GM04503 (cell line): Measurements from ENCODE around the gene TRIM50.
"Not testable (repeated sequence)": the region's sequence is repeated elsewhere in the genome, so short reads cannot be mapped to it uniquely, and the experiment has no call there.

Source experiments
- DNase-seq: peaks from one replicate; pipeline ENCODE4 v3.0.0-alpha.2; 2012; ENCODE audit warnings: low read depth

The TRIM50 gene

DNA sequence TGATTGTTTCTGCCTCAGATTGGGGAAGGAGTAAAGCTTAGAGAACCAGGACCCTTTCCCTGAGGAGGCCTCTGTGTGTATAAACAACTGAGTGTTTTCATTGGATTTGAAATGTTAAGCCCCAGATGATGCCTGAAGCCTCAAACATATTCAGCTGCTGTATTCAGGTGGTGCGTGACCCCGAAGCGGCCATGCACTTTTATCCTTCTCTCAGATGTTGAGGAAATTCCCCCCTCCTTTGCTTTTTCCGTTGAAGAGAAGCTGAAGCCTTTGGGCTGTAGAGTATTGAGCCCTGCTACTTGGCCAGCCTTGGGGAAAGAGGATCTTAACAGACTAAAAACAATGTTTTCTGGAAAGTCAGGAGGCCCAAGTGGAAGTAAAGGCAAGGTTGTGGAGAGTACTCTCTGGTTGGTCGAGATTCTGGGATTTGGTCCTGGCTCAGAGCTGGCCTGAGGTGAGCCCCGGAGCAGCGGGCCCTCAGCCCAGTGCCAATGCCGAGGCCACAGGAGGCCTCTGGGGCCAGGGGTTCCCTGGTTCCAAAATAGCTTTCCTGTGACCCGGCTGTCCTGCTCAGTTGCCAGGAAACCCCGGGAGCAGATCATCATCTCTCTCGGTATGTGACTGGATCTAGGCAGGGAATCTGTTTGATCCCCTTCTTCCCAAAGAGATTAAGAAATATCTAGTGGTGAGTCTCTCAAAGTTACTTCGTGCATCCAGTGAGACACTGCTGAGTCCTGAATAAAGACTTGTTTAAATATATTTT, 22.6 kb upstream of the TRIM50 start:
- DNase-seq, result no peak

DNA sequence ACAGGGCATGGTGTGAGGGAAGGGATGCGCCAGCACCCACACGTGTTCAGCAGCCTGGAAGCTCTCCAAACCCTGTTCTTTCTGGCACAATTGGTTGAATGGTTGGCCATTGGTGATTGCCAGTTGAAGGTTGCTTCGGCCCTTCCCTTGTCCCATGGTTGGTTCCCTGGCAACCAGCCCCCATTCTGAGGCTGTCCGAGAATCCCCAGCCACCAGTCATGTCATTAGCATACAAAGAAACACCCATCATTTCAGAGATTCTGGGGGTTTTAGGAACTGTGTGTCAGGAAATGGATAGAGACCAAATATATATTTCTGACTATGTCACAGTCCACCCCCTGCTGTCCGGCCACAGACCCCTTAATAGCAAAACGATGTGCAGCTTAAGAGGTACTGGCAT, 21.9 kb upstream of the TRIM50 start:
- DNase-seq, result no peak

DNA sequence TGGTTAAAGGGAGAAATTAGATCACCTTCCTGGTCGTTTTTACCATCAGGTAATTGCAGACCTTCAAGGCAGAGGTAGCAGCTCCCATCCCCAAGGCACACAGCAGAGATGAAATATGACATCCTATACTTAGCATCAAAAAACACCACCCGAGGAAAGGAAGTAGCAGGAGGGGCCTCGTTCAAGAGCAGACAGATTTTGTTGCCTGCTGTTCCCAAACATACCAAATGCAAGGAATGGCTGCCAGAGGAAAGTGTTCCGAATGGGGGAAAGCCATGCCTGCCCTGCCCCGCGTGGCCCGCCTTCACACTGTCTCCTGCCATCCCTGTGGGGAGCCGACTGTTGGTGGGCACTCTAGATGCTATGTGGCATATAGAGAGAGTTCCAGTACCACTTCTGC, 18.1 kb upstream of the TRIM50 start:
- DNase-seq, result no peak

DNA sequence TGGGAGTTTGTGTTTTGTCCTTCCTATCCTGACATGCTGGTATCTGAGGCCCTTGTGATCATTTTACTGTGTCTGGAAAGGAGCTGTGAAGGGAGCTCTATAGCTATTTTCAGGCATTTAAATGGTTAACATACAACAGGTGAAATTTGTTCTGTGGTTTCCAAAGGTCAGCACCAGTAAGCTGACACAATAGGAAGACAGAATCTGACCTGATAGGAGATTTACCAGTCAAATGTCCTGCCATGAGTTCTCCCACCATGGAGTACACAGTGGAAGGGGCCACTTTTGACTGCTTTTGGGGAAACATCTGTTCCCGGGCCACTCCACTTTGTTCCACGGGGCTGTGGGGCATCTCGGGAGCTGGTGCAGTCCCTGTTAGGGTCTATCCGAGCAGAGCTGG, 17.7 kb upstream of the TRIM50 start:
- DNase-seq, result no peak

DNA sequence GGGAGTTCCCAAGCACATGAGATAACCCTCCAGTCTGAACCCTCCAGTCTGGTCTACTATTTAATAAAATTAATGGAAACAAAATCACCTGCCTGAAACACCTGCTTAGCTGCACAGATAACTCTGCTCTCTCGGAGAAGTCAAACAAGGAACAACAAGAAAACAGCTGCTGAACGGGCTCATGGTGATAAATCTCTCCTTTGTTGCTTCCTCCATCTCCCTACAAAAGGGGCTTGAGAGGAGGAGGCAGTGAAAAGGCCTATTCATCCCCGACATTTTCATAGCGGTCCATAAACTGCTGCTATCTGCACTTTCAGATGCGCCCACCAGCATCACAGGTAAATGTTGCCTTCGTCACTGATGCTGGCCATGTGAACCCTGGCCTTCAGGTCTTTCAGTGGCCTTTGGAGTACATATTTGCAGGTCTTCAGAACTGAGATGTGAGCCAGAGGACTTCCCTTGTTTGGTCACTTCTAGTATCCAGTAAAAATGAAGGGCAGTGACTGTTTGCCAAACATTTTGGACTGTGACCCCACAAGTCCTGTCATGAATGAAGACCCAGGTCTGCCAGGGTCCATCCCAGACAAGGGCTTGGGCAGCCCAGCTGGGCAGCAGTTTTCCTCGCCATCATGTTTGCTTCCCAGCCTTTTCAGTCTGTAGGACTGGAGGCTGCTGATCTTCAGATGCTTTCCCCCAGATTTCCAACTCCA, 15.9 kb upstream of the TRIM50 start:
- no peak for DNase-seq

DNA sequence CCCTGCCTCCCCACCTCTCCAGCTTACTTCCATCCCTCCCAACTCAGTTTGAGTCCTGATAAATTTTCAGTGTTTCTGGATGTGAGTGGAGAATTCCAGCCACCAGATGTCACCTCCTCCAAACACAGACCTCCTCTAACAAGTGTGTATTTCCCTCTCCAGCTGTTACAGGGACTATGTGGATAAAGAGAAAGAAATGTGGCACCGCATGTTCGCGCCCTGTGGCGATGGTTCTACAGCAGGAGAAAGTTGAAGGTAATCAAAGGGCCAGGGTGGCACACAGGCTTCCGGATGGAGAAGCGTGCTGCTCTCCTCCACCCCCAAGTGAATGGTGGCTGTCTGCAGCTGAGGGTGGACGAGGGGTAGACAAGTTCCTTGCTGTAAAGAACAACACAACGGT, 14.8 kb upstream of the TRIM50 start:
- no peak for DNase-seq

DNA sequence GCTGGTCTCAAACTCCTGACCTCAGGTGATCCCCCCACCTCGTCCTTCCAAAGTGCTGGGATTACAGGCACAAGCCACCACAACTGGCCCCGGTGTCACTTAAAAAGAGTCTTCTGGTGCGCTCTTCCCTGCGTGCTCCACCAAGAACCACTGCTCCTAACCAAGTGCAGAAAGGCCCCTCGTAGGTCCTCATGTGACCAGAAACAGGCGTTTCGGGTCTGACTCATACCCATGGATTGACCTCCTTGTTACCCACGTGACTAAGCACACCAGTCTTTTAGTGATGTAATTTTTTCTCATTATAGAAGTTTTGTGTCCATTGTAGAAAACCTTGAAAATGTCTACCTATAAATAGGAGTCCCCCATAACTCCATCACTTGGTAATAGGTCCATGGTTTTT, 14.0 kb upstream of the TRIM50 start:
- DNase-seq, result peak; percentile 21

DNA sequence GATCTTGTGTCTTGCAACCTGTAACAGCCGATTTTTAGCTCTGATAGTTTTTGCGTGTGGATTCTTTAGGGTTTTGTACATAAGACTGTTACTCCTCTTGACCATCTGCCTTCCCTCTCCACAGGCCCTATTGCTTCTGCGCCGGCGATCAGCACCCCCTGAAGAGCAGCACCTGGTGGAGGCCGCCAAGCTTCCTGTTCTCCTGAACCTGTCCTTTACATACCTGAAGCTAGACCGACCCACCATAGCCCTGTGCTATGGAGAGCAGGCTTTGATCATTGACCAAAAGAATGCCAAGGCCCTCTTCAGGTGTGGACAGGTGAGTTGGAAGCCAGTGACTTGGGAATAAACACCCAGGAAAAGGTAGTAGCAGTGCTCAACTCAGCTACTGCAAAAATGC, 12.6 kb upstream of the TRIM50 start:
- DNase-seq, result no peak

DNA sequence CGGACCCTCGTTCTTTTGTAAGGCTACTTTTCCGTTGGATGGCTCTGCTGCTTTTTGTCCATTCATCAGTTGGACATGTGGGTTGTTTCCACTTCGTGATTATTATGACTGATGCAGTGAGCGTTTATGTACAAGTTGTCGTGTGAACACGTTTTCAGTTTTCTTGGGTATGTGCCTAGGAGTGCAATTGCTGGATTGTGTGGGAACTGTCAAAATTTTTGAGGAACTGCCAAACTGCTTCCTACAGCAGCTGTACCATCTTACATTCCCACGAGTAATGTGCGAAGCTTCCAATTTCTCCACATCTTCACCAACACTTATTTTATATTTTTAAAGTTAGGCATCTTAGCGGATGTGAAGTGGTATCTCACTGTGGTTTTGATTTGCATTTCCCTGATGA, 10.4 kb upstream of the TRIM50 start:
- DNase-seq, result no peak

DNA sequence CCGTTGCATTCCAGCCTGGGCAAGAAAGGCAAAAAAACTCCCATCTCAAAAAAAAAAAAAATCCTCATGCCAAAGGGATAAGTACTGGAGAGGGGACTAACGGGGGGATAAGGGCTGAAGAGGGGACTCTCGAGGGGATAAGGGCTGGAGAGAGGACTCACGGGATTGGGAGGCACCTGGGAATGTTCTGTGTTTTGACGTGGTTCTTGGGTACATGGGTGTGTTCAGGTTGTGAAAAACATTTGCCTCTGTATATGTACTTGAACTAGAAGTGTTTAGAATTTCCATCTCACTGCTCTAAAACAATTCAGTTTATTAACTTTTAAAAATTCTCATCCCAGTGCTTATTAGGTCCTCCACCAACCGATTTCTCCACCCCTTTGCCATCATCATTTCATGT, 4.6 kb upstream of the TRIM50 start:
- no peak for DNase-seq

DNA sequence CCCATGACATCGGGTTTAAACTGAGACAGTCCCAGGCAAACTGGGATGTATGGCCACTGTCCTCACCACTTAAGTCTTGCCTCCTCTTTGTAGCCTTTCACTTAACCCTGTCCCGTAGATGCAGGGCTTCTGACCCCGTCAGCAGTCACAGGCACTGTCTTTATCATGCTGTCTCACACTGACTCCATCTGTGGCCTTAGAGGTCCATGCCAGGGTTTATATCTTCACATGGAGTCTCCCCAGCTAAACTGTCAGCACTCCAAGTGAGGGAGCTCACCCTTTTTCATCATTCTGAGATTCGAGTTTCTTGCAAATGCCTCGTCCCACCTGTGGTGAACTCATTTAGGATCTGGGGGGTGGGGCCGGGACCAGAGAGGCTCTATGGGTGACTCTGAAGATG, 2.9 kb upstream of the TRIM50 start:
- DNase-seq, result no peak

DNA sequence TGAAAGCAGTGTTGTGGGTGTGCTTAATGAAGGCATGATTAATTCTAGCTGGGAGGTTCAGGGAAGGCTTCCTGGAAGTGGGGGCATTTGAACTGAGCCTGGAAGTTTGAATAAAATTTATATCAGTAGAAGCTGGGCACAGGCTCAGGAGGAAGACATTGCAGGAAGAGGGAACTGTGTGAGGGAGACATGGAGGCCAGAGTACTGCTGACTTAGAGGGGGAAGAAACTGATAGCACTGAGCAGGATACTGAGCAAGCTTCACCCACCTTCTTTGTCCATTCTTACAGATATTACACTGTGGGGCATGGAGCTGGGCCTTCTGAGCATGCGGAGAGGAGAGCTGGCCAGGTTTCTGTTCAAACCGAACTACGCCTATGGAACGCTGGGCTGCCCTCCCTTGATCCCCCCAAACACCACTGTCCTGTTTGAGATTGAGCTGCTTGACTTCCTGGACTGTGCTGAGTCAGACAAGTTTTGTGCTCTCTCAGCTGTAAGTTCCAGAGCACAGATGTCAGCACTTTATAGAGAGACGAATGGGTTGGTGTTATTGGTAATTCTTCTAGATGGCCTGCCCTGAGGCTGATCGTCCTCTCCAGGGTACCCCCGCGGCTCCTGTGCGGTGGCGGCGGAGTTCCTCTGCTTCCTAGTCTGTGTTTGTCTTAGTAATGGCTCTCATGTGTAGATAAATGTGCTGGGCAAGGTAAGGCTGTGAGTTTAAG, 2.1 kb upstream of the TRIM50 start:
- no peak for DNase-seq

DNA sequence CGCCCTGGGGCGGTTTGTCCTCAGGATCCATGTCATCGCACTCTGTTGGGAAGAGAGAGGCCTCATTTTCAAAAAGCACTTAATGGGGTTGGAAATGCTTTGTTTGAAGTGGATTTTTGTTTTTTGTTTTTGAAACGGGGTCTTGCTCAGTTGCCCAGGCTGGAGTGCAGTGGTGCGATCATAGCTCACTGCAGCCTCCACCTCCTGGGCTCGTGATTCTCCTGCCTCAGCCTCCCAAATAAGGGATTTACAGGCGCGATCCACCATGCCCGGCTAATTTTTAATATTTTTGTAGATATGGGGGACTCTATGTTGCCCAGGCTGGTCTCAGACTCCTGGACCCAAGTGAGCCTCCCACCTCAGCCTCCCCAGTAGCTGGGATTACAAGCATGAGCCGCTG, 814 bp upstream of the TRIM50 start:
- no peak for DNase-seq

DNA sequence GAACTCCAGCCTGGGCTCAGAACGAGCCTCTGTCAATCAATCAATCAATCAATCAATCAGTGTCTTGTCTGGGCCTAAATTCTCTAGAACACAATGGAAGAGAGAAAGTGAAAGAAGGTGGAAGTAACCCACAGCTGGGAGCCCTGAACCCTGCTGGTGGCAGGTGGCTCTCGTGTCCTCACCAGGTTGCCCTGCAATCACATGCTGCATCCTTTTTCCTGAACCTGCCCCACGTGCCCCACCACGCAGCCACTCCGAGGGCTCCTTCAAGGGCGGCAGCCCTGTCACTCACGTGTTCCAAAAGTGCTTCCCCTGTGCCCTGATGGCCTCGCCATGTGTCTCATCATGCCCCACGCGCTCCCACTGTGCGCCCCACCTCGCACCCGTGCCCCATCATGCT, 433 bp downstream of the TRIM50 start:
- DNase-seq, result not testable (repeated sequence)

DNA sequence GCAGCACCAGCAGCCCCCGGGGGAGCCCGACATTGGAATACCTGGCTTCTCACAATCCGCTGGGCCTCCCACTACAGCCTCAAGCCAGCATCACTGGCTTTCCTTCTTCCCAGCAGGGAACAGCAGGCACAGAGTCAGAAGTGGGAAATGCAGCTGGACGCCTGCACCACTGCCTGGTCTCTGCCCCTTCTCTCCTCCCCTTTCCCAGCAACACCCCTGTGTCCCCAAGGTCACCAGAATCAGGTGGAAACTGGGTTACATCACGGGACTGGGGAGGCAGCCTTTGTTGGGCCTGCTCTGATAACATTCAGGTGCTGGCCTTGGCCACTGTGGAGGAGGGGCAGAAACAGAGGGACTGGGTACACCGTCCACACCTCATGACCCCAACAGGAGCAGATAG, 2.5 kb downstream of the TRIM50 start:
- DNase-seq, result not testable (repeated sequence)

DNA sequence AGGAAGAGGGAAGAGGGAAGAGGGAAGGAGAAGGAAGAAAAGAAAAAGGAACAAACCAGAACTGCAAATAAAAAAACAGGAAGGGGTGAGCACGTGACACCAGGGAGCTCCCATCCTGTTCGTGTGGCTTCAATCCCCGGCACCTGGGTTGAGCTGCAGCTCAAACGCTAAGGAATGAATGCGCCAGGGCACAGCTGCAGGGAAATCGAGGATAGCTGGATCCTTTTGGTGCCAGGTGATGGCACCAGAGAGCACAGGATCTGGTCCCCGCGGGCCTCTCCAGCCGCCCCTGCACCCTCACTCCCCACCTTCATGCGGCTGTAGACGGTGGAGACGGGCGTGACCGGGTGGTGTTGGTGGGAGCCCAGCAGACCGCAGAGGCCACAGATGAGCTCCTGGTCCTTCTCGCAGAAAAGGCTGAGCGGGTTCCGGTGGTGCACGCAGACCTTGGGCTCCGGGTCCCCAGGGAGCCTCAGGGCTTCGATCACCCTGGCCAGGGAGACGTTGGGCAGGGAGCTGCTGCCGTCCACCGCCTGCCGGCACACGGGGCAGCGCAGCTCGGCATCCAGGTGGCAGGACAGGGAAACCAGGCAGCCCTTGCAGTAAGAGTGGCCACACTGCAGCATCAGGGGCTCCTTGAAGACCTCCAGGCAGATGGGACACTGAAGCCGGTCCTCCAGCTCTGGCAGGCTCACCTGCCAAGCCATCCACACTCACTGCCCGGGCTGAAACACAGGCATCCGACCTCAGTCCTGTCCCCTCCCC, 3.6 kb downstream of the TRIM50 start:
- not testable (repeated sequence) for DNase-seq

DNA sequence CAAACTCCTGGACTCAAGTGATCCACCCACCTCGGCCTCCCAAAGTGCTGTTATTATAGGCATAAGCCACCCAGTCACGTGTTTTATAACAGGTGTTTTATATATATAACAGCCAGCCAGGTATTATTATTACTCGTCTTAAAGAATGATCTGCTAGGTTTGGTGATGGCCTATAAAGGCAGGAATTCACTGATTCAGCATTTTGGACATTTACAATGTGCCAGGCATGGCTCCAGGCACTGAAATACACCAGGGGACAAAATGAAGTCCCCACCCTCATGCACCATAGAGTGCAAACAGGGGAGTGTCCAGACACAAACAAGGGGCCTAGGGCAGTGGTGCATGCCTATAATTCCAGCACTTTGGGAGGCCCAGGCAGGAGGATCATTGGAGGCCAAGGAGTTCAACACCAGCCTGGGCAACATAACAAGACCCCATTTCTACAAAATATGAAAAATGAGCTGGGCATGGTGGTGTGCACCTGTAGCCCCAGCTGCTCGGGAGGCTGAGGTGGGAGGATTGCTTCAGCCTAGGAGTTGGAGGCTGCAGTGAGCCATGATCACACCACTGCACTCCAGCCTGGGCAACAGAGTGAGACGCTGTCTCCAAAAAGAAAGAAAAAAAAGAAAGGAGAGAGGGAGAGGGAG, 4.3 kb downstream of the TRIM50 start:
- not testable (repeated sequence) for DNase-seq

DNA sequence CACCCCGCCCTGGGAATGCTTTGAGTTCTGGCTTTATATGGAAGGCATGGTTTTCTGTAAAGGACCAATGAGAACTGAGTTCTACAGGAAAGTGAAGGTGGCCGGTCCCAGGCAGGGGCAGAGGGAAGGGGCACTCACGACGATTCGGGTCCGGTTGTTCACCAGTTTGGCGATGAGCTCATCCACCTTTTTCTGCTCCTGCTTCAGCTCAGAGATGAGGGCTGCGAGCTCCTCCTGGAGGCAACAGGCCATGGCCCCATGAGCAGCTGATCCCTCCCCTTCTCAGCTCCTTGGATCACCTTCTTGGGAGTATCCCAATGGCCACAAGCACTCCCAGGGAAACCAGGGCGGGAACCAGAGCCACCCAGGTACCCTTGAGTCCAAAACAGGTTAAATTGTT, 7.9 kb downstream of the TRIM50 start:
- DNase-seq, result not testable (repeated sequence)

DNA sequence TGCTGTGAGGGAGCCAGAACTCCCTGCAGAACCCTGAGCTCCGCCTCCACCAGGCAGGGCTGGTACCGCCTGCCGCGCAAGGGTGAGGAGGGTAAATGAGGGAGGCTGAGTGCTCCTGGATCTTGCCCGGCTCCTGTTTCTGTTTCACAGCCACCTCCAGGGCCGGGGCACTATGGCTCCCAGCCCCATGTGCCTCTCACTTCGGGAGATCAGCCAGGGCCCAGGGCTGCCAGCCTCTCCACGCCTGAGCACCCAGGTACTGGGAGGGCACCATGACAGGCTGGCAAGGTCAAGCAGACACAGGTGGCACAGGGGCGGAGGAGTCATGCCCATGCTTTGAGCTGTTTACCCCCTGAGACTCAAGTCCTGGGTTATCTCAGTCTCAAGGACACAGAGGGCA, 8.3 kb downstream of the TRIM50 start:
- not testable (repeated sequence) for DNase-seq

DNA sequence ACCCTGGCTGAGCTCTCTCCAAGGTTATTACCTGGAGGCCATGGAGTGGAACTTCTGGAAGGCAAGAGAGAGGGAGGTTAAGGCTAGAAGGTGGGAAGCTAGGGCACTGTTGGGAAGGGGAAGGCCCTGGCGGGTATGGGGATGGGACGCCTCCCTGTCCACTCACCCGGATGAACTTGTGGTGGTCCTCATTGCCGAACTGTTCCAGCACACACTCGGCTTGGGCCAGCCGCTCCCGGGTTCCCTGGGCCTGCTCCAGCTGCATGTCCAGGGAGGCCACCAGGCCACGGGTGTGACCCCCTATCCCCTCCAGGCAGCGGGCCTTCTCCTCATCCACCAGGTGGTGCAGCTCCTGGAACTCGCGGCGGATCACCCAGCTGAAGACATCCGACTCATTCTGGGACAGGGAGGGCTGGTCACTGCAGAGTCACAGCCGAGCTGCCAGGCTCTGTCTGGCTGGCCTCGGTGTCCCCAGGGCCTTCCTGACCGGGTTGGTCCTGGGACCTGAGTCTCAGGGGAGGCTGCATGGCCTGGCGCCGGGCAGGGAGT, 9.2 kb downstream of the TRIM50 start:
- not testable (repeated sequence) for DNase-seq

DNA sequence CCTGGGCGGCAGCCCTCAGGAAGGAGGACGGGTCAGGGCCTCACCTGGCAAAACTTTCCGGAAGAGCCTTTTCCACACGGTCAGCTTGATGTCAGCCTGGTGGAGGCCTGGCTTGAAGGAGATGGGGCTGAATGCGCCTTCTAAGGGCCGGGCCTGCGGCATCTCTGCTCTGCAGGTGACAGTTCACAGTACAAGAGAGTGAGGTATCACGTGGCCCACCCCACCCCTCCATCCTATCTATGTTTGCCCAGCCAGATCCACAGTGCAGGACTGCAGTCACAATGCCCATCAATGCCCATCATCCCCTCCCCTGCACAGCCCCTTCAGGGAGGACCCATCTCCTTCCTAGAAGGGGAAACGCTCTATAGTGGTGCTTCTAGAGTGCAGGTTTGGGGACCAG, 11.4 kb downstream of the TRIM50 start:
- DNase-seq, result no peak

DNA sequence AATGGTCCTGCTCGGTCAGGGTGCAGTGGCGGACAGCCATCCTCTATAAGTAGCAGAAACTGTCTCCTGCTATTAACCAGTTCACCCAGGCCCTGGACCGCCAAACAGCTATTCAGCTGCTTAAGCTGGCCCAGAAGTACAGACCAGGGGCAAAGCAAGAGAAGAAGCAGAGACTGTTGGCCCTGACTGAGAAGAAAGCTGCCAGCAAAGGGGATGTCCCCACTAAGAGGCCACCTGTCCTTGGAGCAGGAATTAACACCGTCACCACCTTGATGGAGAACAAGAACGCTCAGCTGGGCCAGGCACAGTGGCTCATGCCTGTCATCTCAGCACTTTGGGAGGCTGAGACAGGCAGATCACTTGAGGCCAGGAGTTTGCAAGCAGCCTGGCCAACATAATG, 13.6 kb downstream of the TRIM50 start:
- no peak for DNase-seq
